CD4-positive, alpha-beta T cell treated with Interferon gamma for 1 hour (primary cell): ENCODE results near the gene MLXIPL.
A peak's percentile ranks its signal among the peaks of the same experiment; 100 is the strongest.
"Not testable (repeated sequence)": the region's sequence is repeated elsewhere in the genome, so short reads cannot be mapped to it uniquely, and the experiment has no call there.

ENCODE experiments used
- DNase-seq: peaks from one replicate; pipeline ENCODE4 v3.0.0-alpha.2; 2020

The MLXIPL gene

GRCh38 chr7:73612598-73613269, 11.6 kb downstream of the MLXIPL start:
- no peak for DNase-seq

DNA sequence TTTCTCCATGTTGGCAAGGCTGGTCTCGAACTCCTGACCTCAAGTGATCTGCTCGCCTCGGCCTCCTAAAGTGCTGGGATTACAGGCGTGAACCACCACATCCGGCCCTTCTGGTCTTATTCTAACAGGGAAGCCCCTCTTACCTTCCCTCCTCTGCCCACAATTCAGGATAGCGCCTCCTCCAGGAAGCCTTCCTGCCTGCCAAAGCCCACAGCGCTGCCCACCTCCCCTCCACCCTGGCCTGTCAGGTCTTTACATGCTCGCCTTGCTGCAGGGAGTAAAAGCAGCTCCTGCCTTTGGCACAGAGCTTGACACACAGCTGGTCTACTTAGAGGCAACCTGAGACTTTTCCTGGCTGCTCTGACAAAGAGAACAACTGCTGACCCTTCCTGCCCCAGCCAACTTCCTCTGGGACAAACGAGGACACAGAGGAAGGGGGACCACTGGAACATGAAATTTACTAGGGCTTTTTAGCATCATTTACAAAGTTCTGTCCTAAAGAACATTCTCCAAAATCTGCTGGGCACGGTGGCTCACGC, 13.2 kb downstream of the MLXIPL start:
- DNase-seq, result no peak

DNA sequence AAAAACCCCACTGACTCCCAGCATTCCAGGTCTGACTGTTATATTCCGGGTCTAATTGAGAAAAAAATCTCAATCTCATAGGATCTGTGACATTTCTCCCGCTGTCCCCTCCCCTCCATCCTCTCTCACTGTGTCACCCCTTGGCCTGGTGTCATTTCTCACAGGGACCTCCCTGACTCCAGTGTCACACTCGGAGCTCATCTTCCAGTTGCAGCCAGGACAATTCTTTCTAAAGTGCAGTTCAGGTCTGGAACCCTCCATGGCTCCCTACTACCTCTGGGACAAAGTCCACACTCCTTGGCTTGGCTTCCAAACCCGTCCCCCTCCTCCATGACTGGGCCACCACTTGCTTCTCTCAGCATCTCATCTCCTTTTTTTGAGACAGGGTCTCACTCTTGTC, 14.2 kb downstream of the MLXIPL start:
- no peak for DNase-seq

- not testable (repeated sequence) for DNase-seq
These were observed 16.7 kb downstream of the MLXIPL start for GRCh38 chr7:73607692-73607983.

GRCh38 chr7:73606801-73607691, 17.3 kb downstream of the MLXIPL start:
- peak; percentile 44 for DNase-seq

DNA sequence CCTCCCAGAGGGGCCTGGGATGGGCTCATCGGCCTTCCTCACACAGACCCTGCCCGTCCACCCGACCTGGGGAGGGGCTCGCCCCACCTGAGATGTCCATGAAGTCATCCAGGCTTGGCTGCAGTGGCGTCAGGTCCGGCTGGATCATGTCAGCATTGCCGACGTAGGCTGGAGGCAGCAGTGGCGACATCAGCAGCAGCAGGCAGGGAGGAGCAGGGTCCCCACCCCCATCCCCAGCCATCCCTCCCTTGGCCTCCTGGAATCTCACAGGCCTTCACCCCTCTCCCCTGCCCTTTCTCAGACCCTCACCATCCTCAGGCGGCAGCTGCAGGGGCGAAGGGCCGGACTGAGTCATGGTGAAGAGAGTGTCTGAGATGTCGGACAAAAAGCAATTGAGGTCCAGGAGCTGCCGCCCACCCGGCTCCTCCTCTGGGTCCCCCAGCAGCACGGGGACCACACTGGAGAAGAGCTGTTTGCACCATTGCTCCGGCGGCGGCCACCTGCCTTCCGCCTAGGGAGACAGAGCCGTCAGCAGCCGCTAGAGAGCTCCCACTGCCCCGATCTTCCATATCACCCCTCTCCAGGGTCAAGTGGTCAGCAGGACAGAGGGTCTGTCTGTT, 18.6 kb downstream of the MLXIPL start:
- DNase-seq, result no peak

- DNase-seq, result no peak
These were observed 21.3 kb downstream of the MLXIPL start for GRCh38 chr7:73602721-73603651.

- no peak for DNase-seq
These were observed 24.4 kb downstream of the MLXIPL start for GRCh38 chr7:73599916-73600315.

GRCh38 chr7:73599151-73599882, 25.0 kb downstream of the MLXIPL start:
- no peak for DNase-seq

- no peak for DNase-seq
These were observed 26.1 kb downstream of the MLXIPL start for GRCh38 chr7:73597978-73598782.

GRCh38 chr7:73596191-73597065, 27.9 kb downstream of the MLXIPL start:
- no peak for DNase-seq

DNA sequence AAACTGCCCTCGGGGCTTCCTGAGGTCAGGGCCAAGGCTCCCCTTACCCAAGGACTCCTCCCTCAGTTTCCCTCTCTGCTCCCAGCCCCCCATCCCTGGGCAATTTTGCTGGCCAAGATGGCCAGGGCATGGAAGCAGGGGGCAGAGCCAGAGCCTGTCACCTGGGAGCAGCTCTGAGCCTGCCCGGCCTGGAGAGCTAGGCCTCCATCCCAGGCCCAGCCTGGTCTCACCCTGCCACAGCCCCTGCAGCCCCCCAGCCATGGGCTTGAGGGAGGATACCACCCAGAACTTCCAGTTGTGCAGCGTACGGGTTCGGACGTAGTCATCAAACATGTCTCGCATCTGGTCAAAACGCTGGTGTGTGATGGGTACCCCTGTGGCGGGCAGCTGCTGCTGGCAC, 29.0 kb downstream of the MLXIPL start:
- no peak for DNase-seq

DNA sequence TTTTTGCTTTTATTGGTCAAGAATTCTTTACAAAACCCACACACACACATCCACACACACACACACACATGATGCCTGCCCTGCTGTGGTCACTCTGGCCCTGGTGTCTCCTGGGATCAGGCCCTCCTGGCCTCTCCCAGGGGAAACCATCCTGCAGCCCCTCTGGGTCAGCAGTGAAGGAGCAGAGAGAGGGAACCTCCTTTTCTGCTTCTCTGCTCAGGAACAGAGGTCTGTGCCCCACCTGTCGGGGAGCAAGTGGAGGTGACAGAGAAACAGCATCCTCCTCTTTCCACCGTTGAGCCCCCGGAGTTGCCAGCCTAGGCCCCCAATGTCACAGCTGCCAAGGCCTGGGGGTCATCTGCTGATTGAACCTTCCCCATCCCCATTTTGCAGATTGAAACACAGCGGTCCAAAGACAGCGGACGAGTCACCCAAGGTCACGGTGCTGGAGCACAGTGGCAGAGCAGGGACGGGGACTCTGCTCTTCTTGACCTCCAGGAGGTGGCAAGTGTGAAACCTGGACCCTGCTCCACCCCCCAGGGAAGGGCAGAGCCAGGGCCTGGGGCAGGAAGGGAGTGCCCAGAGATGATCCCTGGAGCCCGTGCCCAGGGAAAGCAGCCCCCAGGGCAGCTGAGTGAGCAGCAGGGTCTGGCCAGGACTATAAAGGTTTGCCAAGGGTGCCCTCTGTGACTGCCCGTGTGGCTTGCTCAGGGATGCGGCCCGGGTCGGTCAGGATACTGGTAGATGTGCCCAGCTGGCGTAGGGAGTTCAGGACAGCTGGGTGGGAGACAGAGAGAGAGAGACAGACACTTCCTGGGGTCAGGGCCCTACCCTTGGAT, 30.9 kb downstream of the MLXIPL start:
- DNase-seq, result no peak

GRCh38 chr7:73586911-73587310, 37.4 kb downstream of the MLXIPL start:
- no peak for DNase-seq

DNA sequence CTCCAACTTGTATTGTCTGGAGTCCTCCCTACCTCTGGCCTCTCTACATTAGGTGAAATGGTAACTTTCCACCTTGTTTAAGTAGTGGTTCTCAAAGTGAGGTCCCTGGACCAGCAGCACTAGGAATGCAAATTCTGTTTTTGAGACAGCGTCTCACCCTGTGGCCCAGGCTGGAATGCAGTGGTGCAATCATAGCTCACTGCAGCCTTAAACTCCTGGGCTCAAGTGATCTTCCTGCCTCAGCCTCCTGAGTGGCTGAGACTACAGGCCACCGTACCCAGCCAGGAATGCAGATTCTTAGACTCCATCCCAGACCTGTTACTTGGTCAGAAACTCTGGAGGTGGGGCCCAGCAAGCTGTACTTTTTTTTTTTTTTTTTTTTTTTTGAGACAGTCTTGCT, 39.1 kb downstream of the MLXIPL start:
- DNase-seq, result no peak

DNA sequence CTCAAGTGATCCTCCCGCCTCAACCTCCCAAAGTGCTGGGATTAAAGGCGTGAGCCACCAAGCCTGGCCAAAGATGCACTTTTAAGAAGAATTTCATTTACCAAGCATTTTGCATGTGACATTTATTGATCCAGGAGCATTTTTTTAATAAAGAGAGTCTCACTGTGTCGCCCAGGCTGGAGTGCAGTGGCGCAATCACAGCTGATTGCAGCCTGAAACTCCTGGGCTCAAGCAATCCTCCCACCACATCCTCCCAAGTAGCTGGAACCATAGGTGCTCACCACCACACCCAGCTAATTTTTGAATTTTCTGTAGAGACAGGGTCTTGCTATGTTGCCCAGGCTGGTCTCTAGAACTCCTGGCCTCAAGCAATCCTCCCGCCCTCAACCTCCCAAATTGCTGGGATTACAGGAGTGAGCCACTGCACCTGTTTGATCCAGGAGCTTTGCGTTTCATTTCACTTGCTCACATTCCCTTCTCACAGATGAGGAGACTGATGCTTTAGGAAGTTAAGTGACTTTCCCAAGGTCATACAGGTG, 41.6 kb downstream of the MLXIPL start:
- DNase-seq, result no peak

GRCh38 chr7:73581006-73581405, 43.3 kb downstream of the MLXIPL start:
- DNase-seq, result not testable (repeated sequence)

DNA sequence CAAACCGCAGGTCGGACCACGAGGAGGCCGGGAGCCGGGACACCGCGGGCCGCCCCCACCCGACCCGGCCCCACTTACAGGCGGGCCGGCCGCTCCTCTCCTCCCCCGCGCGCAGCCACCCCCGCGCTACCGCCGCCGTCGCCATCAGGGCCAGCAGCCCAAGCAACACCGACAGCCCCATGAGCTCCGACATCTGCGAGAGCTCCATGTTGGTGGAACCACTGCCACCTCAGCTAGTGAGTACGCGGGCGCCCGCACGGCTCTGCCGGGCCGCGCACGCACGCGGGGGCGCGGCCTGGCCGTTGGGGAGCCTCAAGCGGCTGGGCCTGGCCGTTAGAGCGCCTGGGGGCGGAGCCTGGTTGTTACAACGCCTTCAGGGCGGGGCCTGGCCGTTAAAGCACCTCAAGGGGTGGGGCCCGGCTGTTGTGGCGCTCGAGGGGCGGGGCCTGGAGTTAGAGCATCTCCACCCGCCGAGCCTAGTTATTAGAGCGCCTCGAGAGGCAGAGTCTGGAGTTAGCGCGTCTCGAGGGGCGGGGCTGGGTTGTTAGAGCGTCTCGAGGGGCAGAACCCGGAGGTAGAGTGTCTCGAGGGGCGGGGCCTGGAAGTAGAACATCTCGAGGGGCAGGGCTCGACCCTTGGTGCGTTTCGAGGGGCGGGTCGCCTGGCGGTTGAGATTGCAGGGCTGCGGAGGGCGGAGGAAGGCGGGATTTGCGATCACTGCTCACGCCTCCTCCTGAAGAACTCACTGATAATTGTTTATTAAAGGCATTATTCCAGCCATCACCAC, 45.8 kb downstream of the MLXIPL start, which contains the start of gene TBL2:
Gene TBL2 (minus strand): TSS at position 238 of the 787 bp plus-strand sequence. CDS start 30 bp downstream, at position 208.
- peak; percentile 99 for DNase-seq
